ENCODE results near the gene MIPOL1.

DNA sequence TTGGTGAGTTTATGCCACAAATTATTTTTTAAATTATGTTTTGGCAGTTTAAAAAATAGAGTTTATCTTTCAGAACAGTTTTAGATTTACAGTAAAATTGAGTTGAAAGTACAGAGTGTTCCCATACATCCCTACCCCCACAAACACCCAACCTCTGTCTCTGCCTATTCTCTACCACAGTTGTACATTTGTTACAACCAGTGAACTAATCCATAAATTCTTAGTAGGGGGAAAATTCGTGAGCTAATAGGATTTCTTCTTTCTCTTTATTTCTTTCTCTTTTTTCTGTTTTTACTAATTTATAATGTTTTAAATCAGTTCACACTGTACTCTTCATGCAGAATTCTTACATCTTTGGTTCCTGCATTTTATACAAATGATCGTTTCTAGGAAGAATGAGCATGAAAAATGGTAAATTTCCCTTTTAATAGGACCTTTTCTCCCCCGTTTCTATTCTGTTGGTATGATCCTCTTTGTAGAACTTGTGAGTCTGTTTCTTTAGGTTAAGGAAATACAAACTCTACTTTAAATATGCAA is 56.7 kb downstream of the MIPOL1 start:
- TF ChIP-seq CTCF (IDR thresholded peaks at IDR 0.05) (no peak), POLR2A (IDR thresholded peaks at IDR 0.05) (no peak)

Data from ovary (tissue), 3 donors.